ENCODE measurements around the gene CCND1. TPM values are rescaled to one million over a fixed set of nuclear protein-coding genes. Genes with fewer than 3 reads are reported as not detected.

CCND1 gene
- total and polyA plus RNA-seq, 4 donors: 59.0 to 226 (median 63.5) TPM

GRCh38 chr11:69703453-69703767 is 62.5 kb downstream of the CCND1 start:
- Histone ChIP-seq H3K4me3 (ENCODE audit: low read depth, low read length) (no peak overlapping the region), H3K4me1 (ENCODE audit: control insufficient read depth, insufficient read depth, low read length) (peaks cover 70% of the 10 kb centered on the region), H3K36me3 (ENCODE audit: control insufficient read depth, insufficient read depth, low read length) (no peaks in the 10 kb centered on the region), H3K9me3 (ENCODE audit: control insufficient read depth, insufficient read depth, low read length) (no peaks in the 10 kb centered on the region), H3K27ac (ENCODE audit: low read depth, low read length) (no peak overlapping the region), H3K27me3 (ENCODE audit: control insufficient read depth, insufficient read depth, low read length) (peaks cover 73% of the 10 kb centered on the region)
- DNase-seq (ENCODE audit: low read depth in 4 of 6, low spot score in 6 of 6): no peak
- WGBS (ENCODE audit: insufficient coverage): under 1% methylated on average over 34 of the region's 34 CpGs

Other genes with a start within 250 kb of the CCND1 start
- not detected for gene LINC01488, start 159.5 kb upstream of the CCND1 start, total RNA-seq
- not detected for gene LINC01488, start 159.5 kb upstream of the CCND1 start, polyA plus RNA-seq (ENCODE audit: insufficient read length in 2 of 2)
- 10 to 100 TPM; 11.2 to 17.5 TPM for gene LTO1, start 34.2 kb downstream of the CCND1 start, total RNA-seq
- 10 to 100 TPM; 21.5 to 36.6 TPM for gene LTO1, start 34.2 kb downstream of the CCND1 start, polyA plus RNA-seq (ENCODE audit: insufficient read length in 2 of 2)
- gene FGF19, start 62.9 kb downstream of the CCND1 start, total RNA-seq: not detected
- under 1 TPM; 0.44 to 0.48 TPM for gene FGF19, start 62.9 kb downstream of the CCND1 start, polyA plus RNA-seq (ENCODE audit: insufficient read length in 2 of 2)
- gene FGF4, start 134.2 kb downstream of the CCND1 start, total RNA-seq: not detected
- gene FGF4, start 134.2 kb downstream of the CCND1 start, polyA plus RNA-seq (ENCODE audit: insufficient read length in 2 of 2): not detected
- gene FGF3, start 178.3 kb downstream of the CCND1 start, total RNA-seq: not detected
- not detected for gene FGF3, start 178.3 kb downstream of the CCND1 start, polyA plus RNA-seq (ENCODE audit: insufficient read length in 2 of 2)